IPS-15b (cell line): ENCODE measurements around the gene NOX4.
"Not testable (repeated sequence)": the region's sequence is repeated elsewhere in the genome, so short reads cannot be mapped to it uniquely, and the experiment has no call there.

ENCODE experiments used
- H3K27me3 ChIP-seq: one replicate; pipeline ENCODE4 v1.6.1; 2013; ENCODE audit warnings: low read length; ENCODE audit not compliant: control insufficient read depth, insufficient read depth
- H3K36me3 ChIP-seq: one replicate; pipeline ENCODE4 v1.6.1; 2013; ENCODE audit warnings: low read length; ENCODE audit not compliant: control insufficient read depth, insufficient read depth
- H3K4me1 ChIP-seq: one replicate; pipeline ENCODE4 v1.6.1; 2013; ENCODE audit warnings: mild to moderate bottlenecking, low read length; ENCODE audit not compliant: control insufficient read depth, insufficient read depth
- H3K4me3 ChIP-seq: one replicate; pipeline ENCODE4 v1.5.1; 2013; ENCODE audit warnings: low read depth, low read length
- H3K9ac ChIP-seq: one replicate; pipeline ENCODE4 v1.6.1; 2013; ENCODE audit warnings: low read depth, mild to moderate bottlenecking, low read length
- H3K9me3 ChIP-seq: one replicate; pipeline ENCODE4 v1.6.1; 2013; ENCODE audit warnings: mild to moderate bottlenecking, low read length; ENCODE audit not compliant: control insufficient read depth, insufficient read depth

Gene NOX4

GRCh38 chr11:89369356-89369755 is 121.8 kb downstream of the NOX4 start:
- H3K27me3 ChIP-seq, H3K4me3 ChIP-seq, H3K36me3 ChIP-seq, H3K9ac ChIP-seq, H3K9me3 ChIP-seq, H3K4me1 ChIP-seq: not testable (repeated sequence)

DNA sequence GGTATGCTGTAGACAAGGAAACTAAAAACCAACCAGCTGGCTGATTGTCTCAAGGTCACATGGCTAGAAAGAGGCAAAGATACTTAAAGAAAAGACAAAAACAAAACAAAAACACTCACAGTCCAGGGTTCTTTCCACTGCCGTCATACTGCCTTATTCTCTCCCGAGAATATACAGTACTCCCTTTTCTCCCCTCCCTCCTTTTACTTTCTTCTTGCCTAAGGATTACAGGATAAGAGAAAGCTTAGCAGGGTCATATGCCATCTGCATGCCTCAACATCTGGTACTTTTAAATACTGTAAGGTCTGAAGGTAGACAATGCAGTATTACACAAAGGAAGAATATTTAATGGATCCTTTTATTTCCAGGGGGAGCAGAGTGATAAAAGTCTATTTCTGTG is 126.3 kb downstream of the NOX4 start:
- H3K9ac ChIP-seq, H3K4me3 ChIP-seq, H3K4me1 ChIP-seq, H3K36me3 ChIP-seq, H3K9me3 ChIP-seq, H3K27me3 ChIP-seq: not testable (repeated sequence)

GRCh38 chr11:89361734-89362133 is 129.4 kb downstream of the NOX4 start:
- Histone ChIP-seq H3K4me3 (no peak overlapping the region), H3K9me3 (no peaks in the 10 kb centered on the region), H3K9ac (no peak overlapping the region), H3K36me3 (no peaks in the 10 kb centered on the region), H3K27me3 (no peaks in the 10 kb centered on the region), H3K4me1 (peaks cover 3% of the 10 kb centered on the region)

- not testable (repeated sequence) for H3K9ac ChIP-seq, H3K27me3 ChIP-seq, H3K4me3 ChIP-seq, H3K9me3 ChIP-seq, H3K36me3 ChIP-seq, H3K4me1 ChIP-seq
Observed at GRCh38 chr11:89359208-89359607, 132.0 kb downstream of the NOX4 start.

GRCh38 chr11:89358761-89359160 is 132.4 kb downstream of the NOX4 start:
- no peaks in the 10 kb centered on the region for H3K9me3 ChIP-seq
- H3K27me3 ChIP-seq = no peaks in the 10 kb centered on the region
- no peaks in the 10 kb centered on the region for H3K36me3 ChIP-seq
- H3K4me3 ChIP-seq = no peak overlapping the region
- peaks cover 3% of the 10 kb centered on the region for H3K4me1 ChIP-seq
- H3K9ac ChIP-seq = no peak overlapping the region

- Histone ChIP-seq H3K9me3 (no peaks in the 10 kb centered on the region), H3K4me1 (peaks cover 3% of the 10 kb centered on the region), H3K27me3 (no peaks in the 10 kb centered on the region), H3K36me3 (no peaks in the 10 kb centered on the region), H3K9ac (no peak overlapping the region), H3K4me3 (no peak overlapping the region)
Observed at GRCh38 chr11:89355646-89356045, 135.5 kb downstream of the NOX4 start.

DNA sequence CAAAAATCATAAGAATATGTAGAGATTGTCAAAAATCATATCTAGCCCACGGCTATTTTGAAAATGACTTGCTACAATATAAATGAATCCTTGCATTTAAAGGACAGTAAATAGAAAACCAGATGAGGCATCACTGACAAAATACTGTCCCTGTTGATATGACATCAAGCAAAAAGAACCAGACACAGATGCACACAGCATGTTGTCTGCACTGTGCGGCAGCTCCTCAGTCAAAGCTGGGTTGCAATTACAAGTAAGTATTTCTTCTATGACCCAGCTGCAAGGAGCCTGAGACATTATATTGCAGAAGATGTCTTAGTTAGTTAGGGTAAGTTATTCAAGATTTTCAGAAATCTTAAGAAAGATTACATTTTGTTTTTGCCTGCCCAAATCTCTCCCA is 136.7 kb downstream of the NOX4 start:
- H3K4me1 ChIP-seq, H3K27me3 ChIP-seq, H3K36me3 ChIP-seq, H3K4me3 ChIP-seq, H3K9me3 ChIP-seq, H3K9ac ChIP-seq: not testable (repeated sequence)

DNA sequence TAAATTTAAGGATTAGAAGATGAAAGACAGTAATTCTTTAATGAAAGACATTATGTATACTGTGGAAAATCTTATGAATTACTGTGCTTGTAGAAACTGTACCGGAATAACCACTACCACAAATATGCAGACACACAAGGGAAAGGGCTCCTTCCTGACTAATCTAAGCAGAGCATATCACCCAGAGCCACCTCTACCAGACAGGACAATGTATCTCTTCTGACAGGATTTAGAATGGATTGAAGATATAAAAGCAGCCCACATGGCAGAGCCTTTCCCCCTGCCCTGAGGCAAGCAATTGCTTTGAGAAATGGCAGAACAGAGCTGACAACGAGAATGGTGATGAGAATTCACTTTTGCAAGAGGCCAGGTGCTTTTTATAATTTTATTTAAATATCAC is 144.1 kb downstream of the NOX4 start:
- H3K9ac ChIP-seq = no peak overlapping the region

DNA sequence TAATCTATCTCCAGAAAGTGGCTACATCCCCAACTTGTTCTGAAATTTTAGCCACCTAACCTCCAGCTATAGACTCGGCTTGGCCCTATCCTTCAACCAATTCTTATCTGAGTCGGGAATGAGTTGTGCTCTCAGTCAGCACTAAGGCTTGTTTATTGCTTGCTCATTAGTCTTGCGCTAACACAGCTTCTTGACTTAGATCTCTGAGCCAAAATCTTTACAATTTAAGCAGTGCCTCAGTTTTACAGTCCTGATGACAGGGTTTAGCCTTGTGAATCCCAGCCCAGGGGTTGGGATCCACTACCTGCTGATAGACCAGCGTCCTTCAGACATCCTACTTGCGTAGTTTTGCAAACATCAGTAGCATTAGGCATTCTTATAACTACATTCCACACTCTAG is 144.6 kb downstream of the NOX4 start:
- Histone ChIP-seq H3K36me3 (no peaks in the 10 kb centered on the region), H3K9ac (no peak overlapping the region), H3K4me1 (no peaks in the 10 kb centered on the region), H3K27me3 (no peaks in the 10 kb centered on the region), H3K4me3 (no peak overlapping the region), H3K9me3 (no peaks in the 10 kb centered on the region)

More for the DNA sequence above, 144.1 kb downstream of the NOX4 start:
- H3K36me3 ChIP-seq = no peaks in the 10 kb centered on the region
- H3K9me3 ChIP-seq = no peaks in the 10 kb centered on the region
- no peaks in the 10 kb centered on the region for H3K4me1 ChIP-seq
- no peak overlapping the region for H3K4me3 ChIP-seq
- H3K27me3 ChIP-seq = no peaks in the 10 kb centered on the region

DNA sequence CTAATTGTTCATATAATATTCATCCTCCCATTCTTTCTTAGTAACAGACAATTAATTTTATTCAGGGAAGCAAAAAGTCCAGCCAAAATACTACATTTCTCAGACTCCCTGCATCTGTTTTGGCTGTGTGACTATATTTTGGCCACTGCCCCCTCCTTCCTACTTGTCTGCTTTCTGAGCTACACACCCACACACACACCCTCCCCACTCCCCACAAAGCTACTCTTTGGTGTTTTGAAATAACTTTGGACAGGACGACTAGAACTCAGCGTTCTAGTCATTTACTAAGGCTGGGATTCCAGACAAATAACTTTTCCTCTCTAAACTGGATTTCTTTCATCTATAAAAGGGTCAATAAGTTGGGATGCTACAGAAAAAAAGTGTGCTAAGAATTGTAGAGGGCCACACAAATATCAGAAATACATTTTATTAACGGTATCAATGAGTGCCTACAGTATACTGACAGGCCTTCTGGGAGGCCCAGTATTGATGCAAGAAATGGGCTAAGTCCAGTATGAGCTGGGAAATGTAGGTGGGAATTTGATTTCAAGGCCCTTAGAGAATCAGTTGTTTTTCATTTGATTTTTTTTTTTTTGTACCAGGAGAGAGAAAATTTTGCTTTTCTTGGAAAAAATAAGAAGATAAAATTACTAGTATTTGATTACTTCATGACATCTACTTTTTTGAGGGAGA is 148.1 kb downstream of the NOX4 start:
- H3K27me3 ChIP-seq, H3K4me1 ChIP-seq, H3K4me3 ChIP-seq, H3K36me3 ChIP-seq, H3K9ac ChIP-seq, H3K9me3 ChIP-seq: not testable (repeated sequence)

DNA sequence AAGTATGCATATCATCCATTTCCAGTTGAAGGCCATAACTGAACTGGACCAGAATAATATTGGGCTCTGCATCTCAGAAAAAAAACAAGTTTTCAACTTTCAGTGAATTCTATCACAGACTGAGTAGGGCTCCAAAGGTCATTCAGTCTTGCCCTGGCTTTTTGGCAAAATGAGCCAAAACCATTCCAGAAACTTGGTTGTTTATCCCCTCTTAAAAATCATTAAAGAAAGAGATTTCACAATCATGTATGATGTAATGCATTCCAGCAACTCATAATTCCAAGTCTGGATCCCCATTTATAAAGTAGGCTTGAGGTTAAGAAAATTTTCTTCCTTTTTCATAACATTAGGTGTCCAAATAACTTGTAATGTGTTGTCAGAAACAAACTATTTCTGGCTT is 150.7 kb downstream of the NOX4 start:
- not testable (repeated sequence) for H3K9me3 ChIP-seq, H3K4me1 ChIP-seq, H3K27me3 ChIP-seq, H3K9ac ChIP-seq, H3K4me3 ChIP-seq, H3K36me3 ChIP-seq

DNA sequence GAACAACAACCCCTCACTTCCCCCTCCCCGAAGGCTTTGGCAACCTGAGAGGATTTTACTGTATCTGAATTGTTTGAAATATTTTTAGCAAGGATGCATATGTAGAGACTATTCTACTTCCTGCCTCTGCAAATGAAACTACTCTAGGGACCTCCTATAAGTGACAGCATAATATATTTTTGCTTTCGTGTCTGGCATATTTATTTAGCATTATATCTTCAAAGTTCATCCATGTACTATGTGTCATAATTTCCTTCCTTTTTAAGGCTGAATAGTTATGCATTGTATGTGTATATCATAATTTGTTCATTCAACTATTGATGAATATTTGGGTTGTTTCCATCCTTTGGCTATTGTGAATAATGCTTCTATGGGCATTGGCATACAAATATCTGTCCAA is 153.1 kb downstream of the NOX4 start:
- H3K4me1 ChIP-seq, H3K9me3 ChIP-seq, H3K9ac ChIP-seq, H3K36me3 ChIP-seq, H3K4me3 ChIP-seq, H3K27me3 ChIP-seq: not testable (repeated sequence)
